HepG2 (cell line): ENCODE results near the gene EBF3. TPM values are rescaled to one million over a fixed set of nuclear protein-coding genes. Genes with fewer than 3 reads are reported as not detected.

Experiments
- ATAC-seq: fragments of 200-7000 bp; cut with Tn5 transposase; 3 replicates; pipeline ENCODE4 v1.9.1; 2020; ENCODE audit warnings: mild to moderate bottlenecking, moderate library complexity
- BruUV-seq: library from RNA; stranded (reverse); fragments of 400-500 nt; replicated peaks from 2 replicates; lab custom pipeline; 2021; lab: Mats Ljungman, UMichigan
- CTCF ChIA-PET: fragments of 300-600 bp; formaldehyde crosslinking; extraction: SDS; loops from one replicate; lab custom pipeline; 2021; ENCODE audit warnings: low total read pairs, inconsistent platforms, low intra/inter-chr PET ratio; lab: Yijun Ruan, JAX
- POLR2A ChIA-PET: fragments of 350-600 bp; sonication (Branson Sonifier 250); formaldehyde crosslinking; loops from one replicate; lab custom pipeline; 2020; ENCODE audit warnings: antibody characterized with exemption, inconsistent platforms; lab: Yijun Ruan, JAX
- DNase-seq: peaks from one replicate; pipeline ENCODE4 v3.0.0-alpha.2; 2015; ENCODE audit warnings: low spot score
- FAIRE-seq: peaks from 3 replicates; lab custom pipeline; 2011; peaks lifted over from hg19 to GRCh38; lab: Jason Lieb, UNC
- H2AFZ ChIP-seq: one replicate; pipeline ENCODE4 v1.6.1; 2011; ENCODE audit warnings: low read length, inconsistent platforms
- H3K27ac ChIP-seq: fragments of 300-600 bp; 3 replicates; pipeline ENCODE4 v1.8.0; 2011; ENCODE audit warnings: mixed run types, mild to moderate bottlenecking, mixed read lengths, low read length, inconsistent platforms; ENCODE audit not compliant: insufficient read depth; ENCODE audit errors: extremely low read length
- H3K27me3 ChIP-seq, 2 experiments: fragments of 200-600 bp in 1 of 2; 2 replicates in 1 of 2; 3 replicates in 1 of 2; pipeline versions ENCODE4 v1.6.0 to v1.8.0; 2011; ENCODE audit warnings: low read length in 2 of 2, mild to moderate bottlenecking in 2 of 2, moderate library complexity in 2 of 2, inconsistent platforms in 1 of 2; ENCODE audit not compliant: insufficient read depth in 2 of 2, control insufficient read depth in 1 of 2
- H3K36me3 ChIP-seq, 2 experiments: fragments of 200-600 bp in 1 of 2; replicated peaks in 1 of 2; 2 replicates in 1 of 2; 3 replicates in 1 of 2; pipeline versions ENCODE4 v1.5.1 to v1.8.0; 2011; ENCODE audit warnings: low read length in 2 of 2, inconsistent platforms in 1 of 2; ENCODE audit not compliant: insufficient read depth in 2 of 2, control insufficient read depth in 1 of 2
- H3K4me1 ChIP-seq: 2 replicates; pipeline ENCODE4 v1.5.1; 2012; ENCODE audit warnings: low read length, inconsistent platforms; ENCODE audit not compliant: insufficient read depth
- H3K4me2 ChIP-seq: 2 replicates; pipeline ENCODE4 v1.6.0; 2011; ENCODE audit warnings: low read depth, low read length, inconsistent platforms
- H3K4me3 ChIP-seq, 3 experiments: fragments of 200-600 bp in 1 of 3; sonication (generic), shearing (Covaris generic) in 1 of 3; replicated peaks in 1 of 3; 2 replicates each; pipeline ENCODE4 v1.5.1; 2011 to 2016; ENCODE audit warnings: low read length in 3 of 3, inconsistent platforms in 2 of 3, low read depth in 2 of 3, mild to moderate bottlenecking in 2 of 3, control low read depth in 1 of 3, mixed read lengths in 1 of 3; ENCODE audit not compliant: insufficient read depth in 1 of 3
- H3K79me2 ChIP-seq: one replicate; pipeline ENCODE4 v1.6.1; 2011; ENCODE audit warnings: low read length, inconsistent platforms; ENCODE audit not compliant: insufficient read depth
- H3K9ac ChIP-seq: 2 replicates; pipeline ENCODE4 v1.6.0; 2011; ENCODE audit warnings: mild to moderate bottlenecking, low read depth, low read length, inconsistent platforms; ENCODE audit not compliant: insufficient read depth
- H3K9me3 ChIP-seq: 2 replicates; pipeline ENCODE4 v1.5.1; 2012; ENCODE audit warnings: mild to moderate bottlenecking, low read length
- H4K20me1 ChIP-seq: 2 replicates; pipeline ENCODE4 v1.6.0; 2011; ENCODE audit warnings: inconsistent platforms, mild to moderate bottlenecking, low read length, moderate library complexity; ENCODE audit not compliant: insufficient read depth
- ASH2L ChIP-seq: fragments of 300-600, 200-600 bp; sonication (generic); IDR thresholded peaks from 2 replicates; pipeline ENCODE4 v1.7.0; 2017; ENCODE audit warnings: low read depth, mild to moderate bottlenecking, moderate library complexity, mixed read lengths, low read length; ENCODE audit not compliant: insufficient read length
- HMG20A ChIP-seq: IDR thresholded peaks from 2 replicates; pipeline ENCODE4 v1.6.1; 2016; ENCODE audit warnings: borderline replicate concordance
- JUN ChIP-seq: sonication (generic); formaldehyde crosslinking; IDR thresholded peaks from 2 replicates; pipeline ENCODE4 v1.4.0; 2020; ENCODE audit warnings: mild to moderate bottlenecking, missing genetic modification reagents
- JUND ChIP-seq: sonication (generic); formaldehyde crosslinking; IDR thresholded peaks from 2 replicates; pipeline ENCODE4 v1.8.0; 2022; ENCODE audit warnings: mild to moderate bottlenecking, missing genetic modification reagents
- MBNL3 ChIP-seq: fragments of 250-450 bp; sonication (Bioruptor Pico); conservative IDR thresholded peaks from 2 replicates; pipeline ENCODE4 v1.8.0; 2022; ENCODE audit warnings: mild to moderate bottlenecking, inconsistent platforms
- NCOR1 ChIP-seq: fragments of 200-600 bp; sonication (generic); IDR thresholded peaks from 2 replicates; pipeline ENCODE4 v1.7.0; 2017; ENCODE audit warnings: antibody characterized with exemption, low read length, borderline replicate concordance
- PAXIP1 ChIP-seq: sonication (generic); formaldehyde crosslinking; conservative IDR thresholded peaks from 2 replicates; pipeline ENCODE4 v1.4.0; 2020; ENCODE audit warnings: mild to moderate bottlenecking, missing genetic modification reagents, moderate library complexity
- ZBTB20 ChIP-seq: sonication (generic); formaldehyde crosslinking; IDR thresholded peaks from 2 replicates; pipeline ENCODE4 v1.8.1; 2023; ENCODE audit warnings: missing genetic modification reagents, low read depth, mild to moderate bottlenecking, borderline replicate concordance
- ZBTB42 ChIP-seq: sonication (generic); formaldehyde crosslinking; IDR thresholded peaks from 2 replicates; pipeline ENCODE4 v1.5.0; 2020; ENCODE audit warnings: mild to moderate bottlenecking, missing genetic modification reagents
- ZNF33A ChIP-seq: sonication (generic); formaldehyde crosslinking; IDR thresholded peaks from 2 replicates; pipeline ENCODE4 v1.5.1; 2020; ENCODE audit warnings: missing genetic modification reagents, mild to moderate bottlenecking, moderate library complexity, borderline replicate concordance
- ZNF616 ChIP-seq: sonication (generic); formaldehyde crosslinking; IDR thresholded peaks from 2 replicates; pipeline ENCODE4 v1.5.0; 2020; ENCODE audit warnings: low read depth, mild to moderate bottlenecking, missing genetic modification reagents
- WGBS: methylation state at CpG from one replicate; pipeline ENCODE4 v1.1.6; 2017; ENCODE audit warnings: low lambda C conversion rate; 5-methylcytosine and 5-hydroxymethylcytosine counted together
- in situ Hi-C: cut with HindIII; loops from 2 replicates; pipeline ENCODE4 v1.10.0; 2017; ENCODE audit warnings: low pct_unique_long_range_greater_than_20kb; ENCODE audit not compliant: extremely low pct_ligation_motif_present
- intact Hi-C: fragments of 100-400 bp; cut with micrococcal nuclease; formaldehyde crosslinking; loops from one replicate; pipeline ENCODE4 v1.10.0; 2022; ENCODE audit not compliant: unreplicated experiment
- polyA plus RNA-seq, 8 experiments: library from polyadenylated mRNA; depleted of rRNA in 3 of 8; stranded (reverse) in 7 of 8; unstranded in 1 of 8; fragments of >200 nt; fragmentation: Illumina TruSeq in 4 of 8; extraction: Trizol in 4 of 8; gene quantifications; 2 replicates each; pipeline versions ENCODE4 v1.2.1 to v1.2.3, GENCODE V29; 2011 to 2016; ENCODE audit warnings: low read depth in 4 of 8, missing spikeins in 1 of 8, mixed read lengths in 1 of 8; ENCODE audit not compliant: insufficient read depth in 1 of 8
- total RNA-seq, 5 experiments: library from RNA; depleted of rRNA; stranded (reverse); fragments of >200 nt; fragmentation: Illumina TruSeq; extraction: Trizol; gene quantifications; 2 replicates each; pipeline ENCODE4 v1.2.3, GENCODE V29; 2016; ENCODE audit warnings: low read depth in 1 of 5

Gene EBF3
- total and polyA plus RNA-seq, 2 of the 13 experiments (the other 11 are each of a cell fraction or from before 2014, with no cell fraction given), result not detected

- FAIRE-seq (no peak), DNase-seq (no peak)
- Histone ChIP-seq H3K36me3 (no peaks in the 10 kb centered on the region), H3K4me1 (no peaks in the 10 kb centered on the region)
- intact Hi-C loops, result no loop called here
- no peak for TF ChIP-seq ZBTB42 (CRISPR knock-in tag)
- no peak for TF ChIP-seq HMG20A (CRISPR knock-in tag)
- TF ChIP-seq JUN (CRISPR knock-in tag), result no peak
- TF ChIP-seq MBNL3 (CRISPR knock-in tag), result no peak
- no peak for TF ChIP-seq NCOR1
- no peak for TF ChIP-seq ZNF616 (CRISPR knock-in tag)
- no peak for TF ChIP-seq ASH2L
- TF ChIP-seq ZBTB20 (CRISPR knock-in tag), result no peak
- no peak for TF ChIP-seq PAXIP1 (CRISPR knock-in tag)
- no peak for TF ChIP-seq ZNF33A
- no peak for TF ChIP-seq JUND
- TF ChIP-seq, all 625 proteins: peak for 0
- in situ Hi-C loops, result no loop called here
- Histone ChIP-seq H3K4me2 (no peak overlapping the region), H3K9me3 (no peaks in the 10 kb centered on the region), H3K9ac (no peak overlapping the region), H3K4me3 (no peak overlapping the region), H2AFZ (no peak overlapping the region), H3K79me2 (no peaks in the 10 kb centered on the region), H4K20me1 (no peaks in the 10 kb centered on the region), H3K27ac (no peak overlapping the region), H3K27me3 (peaks cover 2 to 34% of the 10 kb centered on the region in 2 experiments; a peak in 3 of 5 replicates)
- BruUV-seq, result no TSS peak
- 41% methylated on average over 15 of the region's 15 CpGs for WGBS
- ChIA-PET CTCF (interaction anchor here (1.7 kb wide), 1 partner anchor 82 kb away, joined by 3 read pairs; no protein-coding TSS in a partner anchor), POLR2A (no interaction called here)
- no peak for ATAC-seq
These were observed 73.9 kb downstream of the EBF3 start for GRCh38 chr10:129890170-129890569.
